NCI-H2196 (cell line): Measurements from ENCODE around the gene CDKAL1.
"Not testable (repeated sequence)": the region's sequence is repeated elsewhere in the genome, so short reads cannot be mapped to it uniquely, and the experiment has no call there.

Experiments used
- DNase-seq: peaks from one replicate; lab custom pipeline; 2025; ENCODE audit not compliant: unreplicated experiment; lab: John Stamatoyannopoulos, UW

The CDKAL1 gene

DNA sequence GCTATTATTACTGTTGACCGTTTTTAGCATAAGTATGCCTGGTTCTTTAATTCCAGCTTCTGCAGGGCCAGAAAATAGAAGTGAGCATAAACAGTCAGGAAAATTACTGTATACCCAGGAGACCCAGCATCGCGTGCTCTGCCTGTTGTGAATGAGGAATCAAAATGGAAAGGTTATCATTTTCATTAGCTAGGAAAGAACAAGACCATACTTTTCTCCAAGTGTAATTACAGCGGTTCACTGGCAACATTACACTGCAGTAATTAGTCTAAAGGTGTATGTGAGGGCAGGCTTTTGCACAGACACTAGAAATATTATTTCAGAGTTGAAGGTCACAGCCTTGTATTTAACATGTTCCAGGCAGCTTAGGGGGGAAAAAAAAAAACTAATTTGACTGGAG is 655.5 kb downstream of the CDKAL1 start:
- DNase-seq = no peak

DNA sequence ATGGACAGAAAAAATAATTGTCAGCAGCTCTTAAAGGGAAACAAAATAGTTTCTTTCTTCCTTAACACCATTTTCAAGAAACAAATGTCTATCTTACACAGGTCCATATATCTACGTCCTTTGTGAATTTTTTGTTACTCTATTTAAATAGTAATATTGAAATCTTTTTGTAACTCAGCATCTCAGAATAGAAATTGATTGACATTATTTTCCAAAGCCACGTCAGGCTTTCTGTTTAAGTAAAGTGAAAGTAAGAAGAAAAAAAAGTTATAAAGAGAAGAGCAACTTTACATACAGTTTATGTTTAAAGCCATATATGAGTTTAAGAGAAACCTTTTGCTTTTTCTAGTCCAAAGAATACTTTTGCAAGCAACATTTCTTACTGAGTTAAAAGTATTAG is 656.4 kb downstream of the CDKAL1 start:
- DNase-seq = no peak

DNA sequence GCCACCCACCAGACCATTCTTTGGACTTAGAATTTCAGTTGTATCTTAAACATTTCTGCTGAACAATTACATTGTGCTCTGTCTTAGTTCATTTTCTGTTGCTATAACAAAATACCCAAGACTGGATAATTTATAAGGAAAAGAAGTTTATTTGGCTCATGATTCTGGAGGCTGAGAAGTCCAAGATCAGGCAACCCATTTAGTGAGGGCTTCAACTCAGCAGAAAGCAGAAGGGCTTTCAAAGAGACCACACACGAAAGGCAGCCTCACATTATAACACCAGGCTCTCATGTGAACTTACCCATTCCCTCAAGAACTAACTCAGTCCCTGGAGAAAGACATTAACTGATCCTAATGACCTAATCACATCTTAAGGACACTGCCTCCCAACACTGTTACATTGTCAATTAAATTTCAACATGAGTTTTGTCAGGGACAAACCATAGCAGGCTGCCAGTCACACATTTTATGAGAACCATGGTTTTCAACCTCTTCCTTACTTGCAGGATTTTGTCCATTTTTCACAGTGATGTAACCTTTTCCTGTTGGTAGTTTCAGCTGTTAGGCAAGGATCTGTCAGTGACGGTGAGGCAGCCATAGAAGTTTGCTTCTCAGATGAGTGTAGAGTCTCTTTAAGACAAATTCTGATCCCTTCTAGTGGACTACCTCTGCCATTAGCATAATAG is 659.7 kb downstream of the CDKAL1 start:
- DNase-seq = no peak

DNA sequence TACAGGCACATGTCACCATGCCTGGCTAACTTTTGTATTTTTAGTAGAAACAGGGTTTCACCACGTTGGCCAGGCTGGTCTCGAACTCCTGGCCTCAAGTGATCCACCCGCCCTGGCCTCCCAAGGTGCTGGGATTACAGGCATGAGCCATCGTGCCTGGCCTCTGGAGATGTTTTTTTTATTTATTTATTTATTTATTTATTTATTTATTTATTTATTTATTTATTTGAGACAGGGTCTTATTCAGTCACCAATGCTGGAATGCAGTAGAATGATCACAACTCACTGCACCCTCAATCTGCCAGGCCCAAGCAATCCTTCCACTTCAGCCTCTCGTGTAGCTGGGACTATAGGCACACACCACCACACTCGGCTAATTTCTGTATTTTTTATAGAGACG is 661.0 kb downstream of the CDKAL1 start:
- DNase-seq = not testable (repeated sequence)

DNA sequence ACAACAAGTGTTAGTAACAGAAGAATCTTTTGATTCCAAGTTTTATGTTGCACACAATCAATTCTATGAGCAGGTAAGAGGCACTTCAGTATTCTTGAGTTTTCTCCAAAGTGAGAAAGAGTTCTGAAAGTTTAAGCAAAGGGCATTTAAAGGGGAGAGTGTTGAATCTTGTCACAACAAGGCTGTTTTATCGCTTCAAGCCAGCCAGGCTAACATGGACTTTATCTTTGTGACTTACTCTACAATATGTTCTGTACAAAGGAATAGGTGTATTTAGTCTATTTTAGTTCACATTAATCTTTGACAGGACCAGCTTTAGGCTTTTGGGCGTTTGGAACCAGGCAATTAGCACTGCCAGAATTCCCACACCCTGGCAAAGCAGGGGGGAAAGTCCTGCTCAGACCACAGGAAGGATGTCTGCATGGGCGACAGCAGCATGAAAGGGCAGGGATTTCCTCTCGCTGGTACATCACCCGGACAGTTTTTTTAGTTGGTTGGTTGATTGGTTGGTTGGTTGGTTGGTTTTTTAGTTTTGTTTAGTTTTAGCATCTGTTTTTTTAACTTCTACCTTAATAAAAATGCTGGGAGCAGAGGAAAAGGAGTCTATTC is 663.9 kb downstream of the CDKAL1 start:
- no peak for DNase-seq

DNA sequence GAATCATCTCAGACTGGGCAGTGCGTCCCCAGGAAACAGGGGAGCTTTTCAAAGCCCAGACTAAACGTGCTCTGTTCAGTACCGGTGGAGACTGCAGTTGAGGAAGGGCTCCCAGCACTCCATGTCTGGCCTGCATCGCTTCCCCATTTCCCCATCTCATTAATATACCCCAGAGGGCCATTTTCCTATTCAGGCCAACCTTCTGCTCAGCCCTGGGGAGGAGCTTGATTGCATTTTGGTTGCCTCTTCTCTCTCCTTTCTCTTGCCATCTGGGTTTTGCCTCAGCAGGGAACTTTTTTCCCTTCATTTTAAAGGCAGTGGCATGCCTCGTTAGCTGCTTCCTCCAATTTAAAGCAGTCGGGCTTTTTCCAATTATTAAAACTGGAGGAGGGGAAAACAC is 665.0 kb downstream of the CDKAL1 start:
- DNase-seq = no peak

DNA sequence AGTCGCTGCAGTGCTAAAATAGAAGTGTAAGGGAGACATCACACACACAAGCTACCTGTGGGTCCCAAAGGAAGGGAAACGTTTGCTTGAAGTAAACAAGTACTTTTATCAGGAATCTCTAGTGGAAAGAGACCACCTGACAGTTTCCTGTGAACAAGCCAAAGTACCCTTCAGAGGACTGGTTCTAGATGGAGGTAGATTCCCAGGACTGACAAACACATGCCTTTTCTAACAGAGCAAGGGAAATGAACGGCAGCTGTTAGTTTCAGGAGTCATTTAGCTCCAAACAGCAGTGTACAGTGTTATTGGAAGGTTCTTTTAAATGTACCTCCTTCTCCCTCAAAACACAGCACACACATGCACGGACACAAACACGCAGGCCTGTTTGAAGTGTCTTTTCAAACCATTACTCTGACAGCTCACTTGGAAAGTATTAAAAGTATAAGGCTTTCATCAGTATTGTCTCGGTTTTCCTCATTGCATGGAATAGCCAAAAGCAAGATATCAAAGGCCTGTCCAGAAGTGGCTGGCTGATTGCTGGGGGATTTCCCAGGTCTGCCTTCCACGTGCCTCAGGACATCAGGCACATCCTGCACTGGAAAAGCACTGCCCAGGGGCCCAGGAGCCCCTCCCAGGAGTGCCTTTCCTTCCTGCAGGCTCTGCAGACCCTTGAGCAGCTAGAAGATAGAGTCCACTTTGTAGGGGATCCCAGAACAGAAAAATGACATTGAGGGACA is 666.0 kb downstream of the CDKAL1 start:
- DNase-seq = no peak

DNA sequence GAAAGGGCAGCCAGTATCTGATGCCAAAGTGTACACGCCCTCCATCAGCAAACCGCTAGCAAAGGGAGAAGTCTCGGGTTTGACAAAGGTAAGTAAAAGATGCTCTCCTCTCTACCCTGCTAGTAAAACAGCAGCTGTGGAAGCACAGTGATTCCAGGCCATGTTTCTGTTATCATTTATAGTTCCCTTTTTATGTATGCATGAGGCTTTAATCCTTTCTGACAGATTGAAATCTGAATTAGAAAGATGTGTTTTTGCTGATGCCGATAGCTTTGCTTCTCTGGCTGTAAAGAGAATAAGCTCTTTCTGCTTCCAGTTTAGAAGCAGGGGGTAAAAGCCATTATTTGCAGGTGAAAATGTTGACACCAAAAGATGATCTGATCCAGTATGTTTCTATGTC is 666.9 kb downstream of the CDKAL1 start:
- peak; percentile 45 for DNase-seq

DNA sequence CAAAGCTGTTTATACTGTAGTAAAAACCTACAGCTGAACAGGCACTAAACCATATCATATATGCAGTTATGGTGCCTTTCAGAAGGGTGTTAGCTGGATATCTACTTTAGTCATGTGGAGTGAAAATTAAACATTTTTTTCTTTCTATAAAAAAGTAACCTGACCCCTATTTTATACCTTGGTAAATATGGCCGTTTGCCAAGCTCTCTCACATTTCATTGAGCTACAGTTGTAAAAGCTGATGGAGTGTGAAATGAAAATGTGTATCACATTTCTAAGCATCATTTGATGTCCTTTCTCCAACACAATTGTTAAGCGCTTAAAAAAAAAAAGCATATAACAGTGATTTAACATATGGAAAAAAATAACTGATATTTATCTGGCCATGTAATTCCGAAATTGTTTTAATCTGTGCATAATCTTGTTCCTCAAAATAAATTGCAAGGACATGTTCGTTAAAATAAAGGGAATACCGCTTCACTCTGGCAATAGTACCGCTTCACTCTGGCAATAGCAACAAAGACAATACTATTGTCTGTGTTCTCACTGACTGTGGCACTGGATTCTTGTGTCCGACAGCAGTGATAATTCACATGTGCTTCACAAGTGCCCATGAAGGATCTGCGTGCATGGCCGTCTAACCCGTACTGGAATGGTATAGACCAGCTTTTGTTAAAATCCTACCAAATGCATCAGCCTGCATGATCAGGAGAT is 667.5 kb downstream of the CDKAL1 start:
- DNase-seq = peak; percentile 75

DNA sequence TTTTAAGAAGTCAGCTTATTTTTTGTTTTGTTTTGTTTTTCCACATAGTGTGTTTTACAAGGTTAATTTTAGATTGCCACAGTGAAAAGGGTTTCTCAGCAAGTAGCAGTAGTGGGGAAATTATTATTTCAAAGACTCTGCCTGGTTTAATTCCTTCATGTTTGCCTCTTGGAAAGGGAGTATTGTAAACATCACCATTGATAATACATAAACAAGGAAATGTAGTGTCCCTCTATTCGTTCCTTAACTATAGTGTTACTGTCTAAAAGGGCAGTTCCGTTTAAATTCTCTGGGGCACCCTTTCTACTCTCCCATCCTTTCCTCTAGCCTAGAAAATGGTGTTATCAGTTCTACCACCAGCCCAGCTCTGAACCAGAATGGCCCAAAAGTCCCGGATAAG is 668.3 kb downstream of the CDKAL1 start:
- DNase-seq = no peak

DNA sequence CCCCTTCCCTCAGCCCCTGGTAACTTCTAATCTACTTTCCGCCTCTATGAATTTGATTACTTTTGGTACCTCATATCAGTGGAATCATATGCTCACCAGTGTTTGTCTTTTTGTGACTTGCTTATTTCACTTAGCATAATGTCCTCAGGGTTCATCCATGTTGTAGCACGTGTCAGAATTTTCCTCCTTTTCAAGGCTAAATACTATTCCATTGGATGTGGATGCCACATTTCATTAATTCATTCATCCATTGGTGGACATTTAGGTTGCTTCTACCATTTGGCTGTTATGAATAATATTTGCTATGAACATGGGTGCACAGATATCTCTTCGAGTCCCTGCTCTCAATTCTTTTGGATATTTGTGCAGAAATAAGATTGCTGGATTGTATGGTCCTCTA is 670.7 kb downstream of the CDKAL1 start:
- no peak for DNase-seq

DNA sequence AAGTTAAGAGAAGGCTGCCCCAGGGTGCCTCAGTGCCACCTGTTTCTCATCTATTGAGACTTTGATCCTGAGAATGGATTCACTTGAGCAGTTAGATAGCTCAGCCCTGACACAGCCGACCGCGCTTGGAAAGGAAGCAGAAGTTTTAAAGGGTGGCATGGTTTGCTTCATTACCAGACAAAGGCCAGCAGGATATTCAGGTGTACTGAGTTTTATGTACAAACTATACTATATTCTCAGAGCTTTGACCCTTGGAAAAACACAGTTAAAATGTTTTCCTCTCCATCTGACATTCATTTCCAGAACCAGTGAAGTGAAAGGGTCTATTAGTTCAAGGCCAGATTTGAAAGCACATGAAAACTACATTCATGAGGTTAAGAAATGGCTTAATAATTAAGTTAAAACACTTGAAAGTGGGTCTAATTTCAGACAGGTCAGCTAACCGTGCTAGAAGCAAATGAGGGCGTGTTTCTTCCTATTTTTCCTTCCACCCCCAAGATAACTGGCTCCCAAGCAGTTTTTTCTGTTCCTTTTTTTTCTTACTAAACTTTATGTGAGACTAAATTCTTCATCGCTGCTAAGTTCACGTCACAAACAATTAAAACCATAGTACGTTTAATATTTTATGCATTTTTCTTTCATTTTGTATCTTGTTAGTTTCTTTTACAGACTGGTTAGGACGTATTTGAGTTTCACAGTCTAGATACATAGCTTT is 674.0 kb downstream of the CDKAL1 start:
- DNase-seq = no peak

DNA sequence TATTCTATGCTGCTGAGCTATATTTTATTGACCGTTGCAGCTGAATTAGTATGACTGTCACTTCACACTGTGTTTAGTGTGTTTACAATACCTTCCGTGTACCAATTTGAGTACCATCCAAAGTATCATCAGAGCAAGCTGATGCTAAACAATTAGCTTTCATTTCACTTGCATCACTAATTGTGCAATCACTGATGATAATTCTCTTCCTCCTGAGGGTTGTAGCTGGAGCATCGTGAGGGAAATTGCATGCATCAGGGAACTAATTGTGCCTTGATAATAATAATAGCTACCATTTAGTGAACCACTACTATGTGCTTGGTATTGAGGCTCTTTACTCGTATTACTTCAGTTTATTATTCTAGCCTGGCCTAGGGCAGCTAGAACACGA is 674.5 kb downstream of the CDKAL1 start:
- no peak for DNase-seq

DNA sequence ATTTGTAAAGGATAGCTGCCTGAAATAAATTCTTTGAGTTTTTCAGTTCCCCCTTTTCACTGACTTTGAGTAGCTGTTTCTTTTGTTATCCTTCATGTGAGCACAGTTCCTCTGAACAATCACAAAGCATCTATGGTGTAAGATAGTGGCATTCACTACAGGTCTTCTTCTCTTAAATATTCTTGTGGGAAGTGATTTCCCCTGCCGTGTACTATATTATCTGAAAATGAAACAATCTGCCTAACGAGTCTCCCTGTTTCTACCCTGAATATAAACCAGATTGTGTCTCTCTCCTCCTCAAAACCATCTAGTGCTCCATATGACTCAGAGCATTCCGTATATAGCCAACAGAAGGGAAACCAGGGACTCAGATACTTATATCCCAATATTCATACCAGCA is 679.2 kb downstream of the CDKAL1 start:
- no peak for DNase-seq

DNA sequence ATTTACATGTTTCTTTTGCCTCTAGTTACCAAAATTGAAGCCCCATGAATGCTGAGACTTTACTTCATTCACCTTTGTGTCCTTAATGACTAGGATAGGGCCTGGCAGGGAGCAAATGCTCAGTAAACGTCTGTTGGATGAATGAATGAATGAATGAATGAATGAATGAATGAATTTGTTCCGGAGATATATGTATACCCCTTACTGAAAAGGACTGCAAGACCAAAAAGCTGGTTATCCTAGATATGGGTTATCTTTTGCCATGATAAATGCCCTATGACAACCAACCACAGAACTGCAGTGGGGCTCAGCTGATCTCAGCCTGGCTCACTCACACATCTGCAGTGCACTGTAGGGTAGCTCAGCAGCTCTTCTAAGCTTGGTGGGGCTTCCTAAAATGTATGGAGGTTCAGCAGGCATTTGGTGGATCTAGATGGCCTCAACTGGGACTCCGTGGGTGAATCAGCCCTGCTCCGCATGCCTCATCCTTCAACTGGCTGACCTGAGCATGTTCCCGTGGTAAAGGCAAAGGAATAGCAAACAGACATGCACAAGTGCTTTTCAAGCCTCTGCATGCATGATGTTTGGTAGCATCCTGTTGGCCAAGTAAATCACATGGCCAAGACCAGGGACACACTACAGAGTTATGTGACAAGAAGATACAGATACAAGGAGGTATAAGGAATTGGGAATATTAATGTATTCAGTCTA is 680.6 kb downstream of the CDKAL1 start:
- no peak for DNase-seq

DNA sequence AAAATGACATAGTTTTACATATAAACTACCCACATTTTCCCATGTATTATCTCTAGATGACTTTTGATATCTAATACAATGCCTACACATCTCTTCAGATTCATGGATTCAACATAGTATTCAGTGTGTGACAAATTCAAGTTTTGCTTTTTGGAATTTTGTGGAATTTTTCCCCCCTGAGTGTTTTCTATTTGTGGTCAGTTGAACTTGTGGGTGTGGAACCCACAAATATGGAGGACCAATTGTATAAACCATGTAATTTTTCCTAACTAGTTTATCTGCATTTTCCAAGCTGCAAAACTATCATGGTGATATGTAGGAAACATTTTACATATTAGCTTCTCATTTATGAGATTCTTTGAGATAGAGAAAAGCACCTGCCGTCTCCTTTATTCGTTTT is 685.0 kb downstream of the CDKAL1 start:
- DNase-seq = no peak

DNA sequence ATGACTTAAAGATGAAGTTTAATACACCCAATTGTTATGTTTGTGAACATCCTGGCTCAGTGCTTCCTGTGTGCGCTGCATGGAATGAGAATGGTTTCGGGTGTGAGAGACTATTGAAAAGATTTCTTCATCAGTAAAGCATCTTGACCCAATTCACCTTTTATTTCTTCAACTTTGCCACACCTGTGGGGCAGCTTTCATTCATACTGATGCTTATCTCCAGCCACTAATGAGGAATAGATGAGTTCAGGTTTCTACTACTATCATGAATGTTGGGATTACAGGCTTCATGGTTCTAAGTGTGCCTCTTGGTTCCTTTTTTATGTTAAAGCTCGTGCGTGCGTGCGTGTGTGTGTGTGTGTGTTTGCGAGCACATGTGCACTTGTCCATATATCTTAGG is 685.6 kb downstream of the CDKAL1 start:
- no peak for DNase-seq

DNA sequence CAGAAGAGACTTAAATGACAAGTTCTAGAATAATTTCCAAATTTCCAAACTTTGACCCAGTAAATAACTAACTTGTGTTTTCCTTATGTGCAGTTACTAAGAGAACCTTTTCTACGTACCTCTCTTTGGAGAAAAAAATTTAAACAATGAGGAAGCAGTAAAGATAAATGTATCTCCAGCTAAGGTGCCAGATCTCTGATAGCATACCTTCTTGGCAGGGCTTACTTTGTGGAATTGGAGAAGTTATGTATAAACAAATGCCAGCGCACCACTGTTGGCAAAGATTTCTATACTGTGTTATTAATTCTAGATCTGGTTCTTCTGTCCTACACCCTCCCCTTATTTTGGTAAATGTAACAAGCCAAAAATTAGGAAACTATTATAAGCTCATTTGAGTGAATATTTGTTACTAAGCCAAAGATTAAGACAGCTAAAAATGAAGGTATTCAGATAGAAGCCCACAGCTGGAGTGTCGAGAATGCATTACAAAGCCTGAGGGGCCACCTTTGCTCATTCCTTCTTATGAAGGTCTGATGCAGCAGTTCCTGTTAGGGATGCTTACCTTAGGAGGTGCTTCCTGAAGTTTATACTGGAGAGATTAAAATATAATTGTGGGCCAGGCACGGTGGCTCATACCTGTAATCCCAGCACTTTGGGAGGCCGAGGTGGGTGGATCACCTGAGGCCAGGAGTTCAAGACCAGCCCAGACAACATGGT is 686.2 kb downstream of the CDKAL1 start:
- peak; percentile 58 for DNase-seq

DNA sequence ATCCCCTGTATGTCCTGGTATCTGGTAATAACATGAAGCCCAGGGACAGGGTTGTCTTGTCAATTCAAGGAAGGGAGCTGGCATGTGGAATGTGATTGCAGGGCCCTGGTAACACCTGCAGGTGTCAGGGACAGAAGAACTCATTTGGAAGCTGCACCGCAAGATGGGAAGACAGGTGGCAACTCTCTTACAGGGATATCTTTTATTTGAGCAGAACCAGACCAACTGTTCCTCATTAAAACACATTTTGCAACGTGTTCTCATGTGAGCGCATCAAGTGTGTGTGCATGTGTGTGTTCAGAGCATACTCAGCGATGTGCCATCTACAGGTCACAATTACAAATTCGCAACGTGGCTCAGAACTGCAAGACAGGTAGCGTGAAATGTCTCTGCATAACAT is 688.4 kb downstream of the CDKAL1 start:
- no peak for DNase-seq

DNA sequence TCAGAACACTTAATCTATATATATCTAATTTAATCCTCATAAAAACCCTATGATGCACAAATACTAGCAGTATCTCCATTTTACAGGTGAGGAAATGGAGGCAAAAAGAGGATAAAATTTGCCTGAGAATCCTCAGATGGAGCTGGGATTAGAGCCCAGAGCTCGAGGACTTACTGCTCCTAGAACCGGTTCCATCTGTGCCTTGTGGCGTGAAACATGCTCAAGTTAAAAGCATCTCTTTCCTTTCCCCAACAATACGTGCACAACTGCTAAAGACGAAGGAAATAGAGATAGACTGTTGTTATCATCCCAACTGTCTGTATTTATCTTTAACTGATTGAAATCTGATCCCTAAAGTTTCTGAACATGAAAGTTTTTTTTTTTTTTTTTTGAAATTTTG is 691.7 kb downstream of the CDKAL1 start:
- no peak for DNase-seq
